Pancreas (tissue), 10 donors: Measurements from ENCODE around the gene NPB. TPM values are rescaled to one million over a fixed set of nuclear protein-coding genes. Genes with fewer than 3 reads are reported as not detected.

Source experiments
- ATAC-seq, 4 donors: fragments of 200-7000 bp; cut with Tn5 transposase; one replicate each; pipeline versions ENCODE4 v1.8.0 to v1.9.1; 2020; ENCODE audit warnings: mild to moderate bottlenecking in 4 of 4, moderate library complexity in 4 of 4
- DNase-seq, 6 donors: peaks; one replicate each; pipeline ENCODE4 v3.0.0-alpha.2; 2020
- FAIRE-seq: peaks from 2 replicates; lab custom pipeline; 2012; peaks lifted over from hg19 to GRCh38; lab: Jason Lieb, UNC
- H3K27ac ChIP-seq, 4 donors: fragments of 200-600 bp; sonication (generic); 1 replicate in 3 of 4; 2 replicates in 1 of 4; pipeline versions ENCODE4 v1.5.0 to v1.8.0; 2020
- H3K27me3 ChIP-seq, 4 donors: fragments of 200-600 bp; one replicate each; pipeline ENCODE4 v1.8.0; 2021
- H3K36me3 ChIP-seq, 3 donors: fragments of 200-600 bp; sonication (generic) in 1 of 3; one replicate each; pipeline versions ENCODE4 v1.5.0 to v1.8.0; 2020 to 2021
- H3K4me1 ChIP-seq, 3 donors: fragments of 200-600 bp; one replicate each; pipeline ENCODE4 v1.8.0; 2021
- H3K4me3 ChIP-seq, 4 donors: fragments of 200-600 bp; sonication (generic) in 2 of 4; one replicate each; pipeline versions ENCODE4 v1.5.0 to v1.8.0; 2020 to 2021
- H3K9me3 ChIP-seq, 4 donors: fragments of 200-600 bp; one replicate each; pipeline ENCODE4 v1.8.0; 2021
- CTCF ChIP-seq, 4 donors: fragments of 200-600 bp; sonication (generic) in 3 of 4; IDR thresholded peaks; one replicate each; pipeline versions ENCODE4 v1.5.0 to v1.8.0; 2021; ENCODE audit warnings: antibody characterized with exemption in 4 of 4
- WGBS, 2 donors: extraction: QIAGEN DNeasy Blood & Tissue Kit; methylation state at CpG; one replicate each; pipeline ENCODE4 v1.1.7; 2013; 5-methylcytosine and 5-hydroxymethylcytosine counted together
- intact Hi-C, 3 donors: fragments of 100-400 bp; cut with DNase I; formaldehyde crosslinking; loops; one replicate each; pipeline versions ENCODE4 v1.11.1 to v1.14.2; 2022
- polyA plus RNA-seq, 2 donors: library from polyadenylated mRNA; stranded (reverse); fragments of 200-250 nt; gene quantifications; one replicate each; pipeline ENCODE4 v1.2.3, GENCODE V29; 2013
- total RNA-seq, 6 donors: library from RNA; stranded (reverse); fragmentation: NEBNext Ultra II Directional in 4 of 6; extraction: Animal tissue kit (Norgen Biotek cat#: 25700) in 4 of 6; gene quantifications; one replicate each; pipeline versions ENCODE4 v1.2.1 to v1.2.4, GENCODE V29; 2021 to 2023
- donor health status: healthy with polysubstance abuse.
- donor health status: DM: no; HTN: no; CAD: no; lungs with moderate emphysema.
- donor health status: DM: no; HTN: no; CAD: no.
- donor health status: control.
- donor health status: control.
- donor health status: Bipolar disorder and iron deficiency.
- donor health status: DM: yes; HTN: yes; CAD: no.
- donor health status: DM: no; HTN: no; CAD: no.
- donor health status: DM: no; HTN: no; CAD: no.
- donor health status: DM: yes; HTN: yes; CAD: no.

The NPB gene
- total and polyA plus RNA-seq, 8 donors: 0.19 to 0.62 (median 0.37) TPM; not detected in 2

GRCh38 chr17:81918832-81919545 is 17.0 kb downstream of the NPB start:
- Histone ChIP-seq H3K4me3 (no peak overlapping the region), H3K27me3 (no peaks in the 10 kb centered on the region), H3K9me3 (no peaks in the 10 kb centered on the region), H3K36me3 (peaks cover 0 to 17% (median 4%) of the 10 kb centered on the region in 3 donors), H3K4me1 (peaks cover 10 to 29% (median 14%) of the 10 kb centered on the region in 3 donors), H3K27ac (no peak overlapping the region)
- 73 to 80% methylated on average over 14 to 15 of the region's 15 CpGs for WGBS, 2 donors
- intact Hi-C loops: no loop called here
- DNase-seq (peak in 1 of 6 donors; percentile 57), ATAC-seq (peak in 1 of 4 donors; percentile 1), FAIRE-seq (no peak)
- TF ChIP-seq CTCF (IDR thresholded peaks at IDR 0.05): no peak

- no peak overlapping the region for H3K4me3 ChIP-seq
- H3K4me1 ChIP-seq: peaks cover 19 to 45% (median 28%) of the 10 kb centered on the region in 3 donors
- 84 to 86% methylated on average over 32 to 33 of the region's 33 CpGs for WGBS, 2 donors
- FAIRE-seq (no peak), ATAC-seq (no peak), DNase-seq (peak in 1 of 6 donors; percentile 55)
- H3K36me3 ChIP-seq: peaks cover 0 to 6% (median 0%) of the 10 kb centered on the region in 3 donors
- no peak for TF ChIP-seq CTCF (IDR thresholded peaks at IDR 0.05)
- no peak overlapping the region for H3K27ac ChIP-seq
- no peaks in the 10 kb centered on the region for H3K27me3 ChIP-seq
- H3K9me3 ChIP-seq: no peaks in the 10 kb centered on the region
- intact Hi-C loops: no loop called here
Observed at GRCh38 chr17:81920612-81921536, 18.8 kb downstream of the NPB start.

GRCh38 chr17:81921537-81921862 is 19.5 kb downstream of the NPB start:
- Histone ChIP-seq H3K27ac (no peak overlapping the region), H3K27me3 (no peaks in the 10 kb centered on the region), H3K9me3 (no peaks in the 10 kb centered on the region), H3K4me3 (no peak overlapping the region), H3K4me1 (peaks cover 19 to 45% (median 28%) of the 10 kb centered on the region in 3 donors), H3K36me3 (peaks cover 0 to 6% (median 0%) of the 10 kb centered on the region in 3 donors)
- 88 to 96% methylated on average over 3 of the region's 3 CpGs for WGBS, 2 donors
- no peak for TF ChIP-seq CTCF (IDR thresholded peaks at IDR 0.05)
- ATAC-seq: no peak
- no peak for FAIRE-seq
- no peak for DNase-seq
- intact Hi-C loops: no loop called here

GRCh38 chr17:81921996-81922565 is 20.0 kb downstream of the NPB start:
- no peak for FAIRE-seq
- no peak for TF ChIP-seq CTCF (IDR thresholded peaks at IDR 0.05)
- peaks cover 14 to 40% (median 22%) of the 10 kb centered on the region in 3 donors for H3K4me1 ChIP-seq
- ATAC-seq: no peak
- no peaks in the 10 kb centered on the region for H3K9me3 ChIP-seq
- no peak overlapping the region for H3K27ac ChIP-seq
- no peak overlapping the region for H3K4me3 ChIP-seq
- peak in 1 of 6 donors; percentile 59 for DNase-seq
- peaks cover 0 to 6% (median 0%) of the 10 kb centered on the region in 3 donors for H3K36me3 ChIP-seq
- 93 to 95% methylated on average over 22 to 23 of the region's 23 CpGs for WGBS, 2 donors
- no peaks in the 10 kb centered on the region for H3K27me3 ChIP-seq
- intact Hi-C loops: no loop called here
